IMR-90 (cell line): Measurements from ENCODE around the gene AAMP. TPM values are rescaled to one million over a fixed set of nuclear protein-coding genes. Genes with fewer than 3 reads are reported as not detected.
A peak's percentile ranks its signal among the peaks of the same experiment; 100 is the strongest.

ENCODE experiments used
- ATAC-seq: fragments of 200-7000 bp; cut with Tn5 transposase; 2 replicates; pipeline ENCODE4 v1.9.1; 2020; ENCODE audit warnings: low read depth, mild to moderate bottlenecking, moderate library complexity
- BruUV-seq: library from RNA; stranded (reverse); fragments of 400-500 nt; replicated peaks from 2 replicates; lab custom pipeline; 2021; lab: Mats Ljungman, UMichigan
- CTCF ChIA-PET: fragments of 300-600 bp; formaldehyde crosslinking; extraction: SDS; loops from one replicate; lab custom pipeline; 2021; ENCODE audit warnings: antibody characterized with exemption; lab: Yijun Ruan, JAX
- POLR2A ChIA-PET: fragments of 300-600 bp; sonication (Branson Sonifier 250); formaldehyde crosslinking; loops from one replicate; lab custom pipeline; 2022; ENCODE audit warnings: antibody characterized with exemption; ENCODE audit not compliant: unreplicated experiment; lab: Charles Lee
- DNase-seq: peaks from one replicate; pipeline ENCODE4 v3.0.0; 2013
- H2AFZ ChIP-seq: replicated peaks from 2 replicates; pipeline ENCODE3; 2013; ENCODE audit warnings: low read length, mild to moderate bottlenecking; ENCODE audit not compliant: poor library complexity
- H2AK5ac ChIP-seq: 2 replicates; pipeline ENCODE4 v1.6.1; 2013; ENCODE audit warnings: low read depth, low read length, inconsistent platforms
- H2AK9ac ChIP-seq: replicated peaks from 2 replicates; pipeline ENCODE3; 2013; ENCODE audit warnings: mild to moderate bottlenecking, low read depth, low read length, moderate library complexity; ENCODE audit not compliant: poor library complexity
- H2BK120ac ChIP-seq: 2 replicates; pipeline ENCODE4 v1.6.1; 2013; ENCODE audit warnings: low read depth, low read length, inconsistent platforms
- H2BK15ac ChIP-seq: 3 replicates; pipeline ENCODE4 v1.6.1; 2013; ENCODE audit warnings: low read depth, low read length, inconsistent platforms
- H2BK20ac ChIP-seq: 2 replicates; pipeline ENCODE4 v1.6.1; 2013; ENCODE audit warnings: low read depth, mild to moderate bottlenecking, inconsistent platforms, low read length, moderate library complexity
- H2BK5ac ChIP-seq: 2 replicates; pipeline ENCODE4 v1.6.1; 2013; ENCODE audit warnings: mild to moderate bottlenecking, low read depth, low read length, inconsistent platforms; ENCODE audit not compliant: poor library complexity, severe bottlenecking
- H3K14ac ChIP-seq: replicated peaks from 2 replicates; pipeline ENCODE4 v1.6.1; 2013; ENCODE audit warnings: low read depth, low read length, inconsistent platforms
- H3K18ac ChIP-seq: 2 replicates; pipeline ENCODE4 v1.6.1; 2013; ENCODE audit warnings: low read depth, low read length, control low read depth
- H3K23ac ChIP-seq: 2 replicates; pipeline ENCODE4 v1.6.1; 2013; ENCODE audit warnings: low read depth, low read length, inconsistent platforms
- H3K27ac ChIP-seq: 2 replicates; pipeline ENCODE4 v1.5.1; 2013; ENCODE audit warnings: mild to moderate bottlenecking, control low read depth, low read length; ENCODE audit not compliant: insufficient read depth
- H3K27me3 ChIP-seq: 2 replicates; pipeline ENCODE4 v1.6.1; 2013; ENCODE audit warnings: low read length; ENCODE audit not compliant: control insufficient read depth, insufficient read depth
- H3K36me3 ChIP-seq: 2 replicates; pipeline ENCODE4 v1.6.1; 2013; ENCODE audit warnings: low read length, mixed read lengths; ENCODE audit not compliant: control insufficient read depth, insufficient read depth
- H3K4ac ChIP-seq: 2 replicates; pipeline ENCODE4 v1.6.1; 2013; ENCODE audit warnings: low read depth, low read length, inconsistent platforms
- H3K4me1 ChIP-seq: 2 replicates; pipeline ENCODE4 v1.6.1; 2013; ENCODE audit warnings: low read length, mixed read lengths; ENCODE audit not compliant: control insufficient read depth, insufficient read depth
- H3K4me2 ChIP-seq: 2 replicates; pipeline ENCODE4 v1.6.1; 2013; ENCODE audit warnings: low read depth, mild to moderate bottlenecking, control low read depth, low read length, moderate library complexity
- H3K4me3 ChIP-seq: 2 replicates; pipeline ENCODE4 v1.5.1; 2013; ENCODE audit warnings: low read depth, mild to moderate bottlenecking, control low read depth, low read length, moderate library complexity; ENCODE audit not compliant: insufficient read depth
- H3K56ac ChIP-seq: 2 replicates; pipeline ENCODE4 v1.6.1; 2013; ENCODE audit warnings: low read length, inconsistent platforms; ENCODE audit not compliant: insufficient read depth; ENCODE audit errors: extremely low read depth
- H3K79me1 ChIP-seq, 2 experiments: 2 replicates each; pipeline ENCODE4 v1.6.1; 2013; ENCODE audit warnings: low read length in 2 of 2, inconsistent platforms in 1 of 2, low read depth in 1 of 2
- H3K9ac ChIP-seq: 2 replicates; pipeline ENCODE4 v1.6.1; 2013; ENCODE audit warnings: low read depth, low read length, control low read depth
- H3K9me1 ChIP-seq: 2 replicates; pipeline ENCODE4 v1.6.1; 2013; ENCODE audit warnings: low read length, inconsistent platforms; ENCODE audit not compliant: insufficient read depth
- H3K9me3 ChIP-seq: 2 replicates; pipeline ENCODE4 v1.6.1; 2013; ENCODE audit warnings: low read length; ENCODE audit not compliant: control insufficient read depth, insufficient read depth
- H4K20me1 ChIP-seq: 2 replicates; pipeline ENCODE4 v1.6.1; 2013; ENCODE audit warnings: low read length, inconsistent platforms; ENCODE audit not compliant: insufficient read depth
- H4K5ac ChIP-seq: 2 replicates; pipeline ENCODE4 v1.6.1; 2013; ENCODE audit warnings: mild to moderate bottlenecking, low read depth, low read length, control low read depth
- H4K8ac ChIP-seq, 2 experiments: 2 replicates each; pipeline ENCODE4 v1.6.1; 2013; ENCODE audit warnings: low read depth in 2 of 2, low read length in 2 of 2, control low read depth in 1 of 2, inconsistent platforms in 1 of 2
- H4K91ac ChIP-seq: 2 replicates; pipeline ENCODE4 v1.6.1; 2013; ENCODE audit warnings: low read depth, low read length, inconsistent platforms; ENCODE audit not compliant: insufficient read depth
- BHLHE40 ChIP-seq: fragments of 150-350 bp; IDR thresholded peaks from 2 replicates; pipeline ENCODE4 v1.6.1; 2016; ENCODE audit warnings: mild to moderate bottlenecking, low read depth, low read length
- CEBPB ChIP-seq: IDR thresholded peaks from 2 replicates; pipeline ENCODE4 v1.6.1; 2012; ENCODE audit warnings: low read depth, low read length, improper control_type of control experiment
- CHD1 ChIP-seq: IDR thresholded peaks from 2 replicates; pipeline ENCODE4 v1.6.1; 2012; ENCODE audit warnings: low read depth, low read length, improper control_type of control experiment
- CTCF ChIP-seq: conservative IDR thresholded peaks from 2 replicates; pipeline ENCODE4 v1.5.1; 2012; ENCODE audit warnings: mild to moderate bottlenecking, low read depth, low read length, improper control_type of control experiment
- FOS ChIP-seq: fragments of 150-350 bp; IDR thresholded peaks from 2 replicates; pipeline ENCODE4 v1.6.1; 2016; ENCODE audit warnings: low read depth, low read length
- MAFK ChIP-seq: IDR thresholded peaks from 2 replicates; pipeline ENCODE4 v1.6.1; 2012; ENCODE audit warnings: low read depth, low read length, improper control_type of control experiment
- MAZ ChIP-seq: IDR thresholded peaks from 2 replicates; pipeline ENCODE4 v1.6.1; 2012; ENCODE audit warnings: low read depth, mild to moderate bottlenecking, low read length, improper control_type of control experiment, moderate library complexity, borderline replicate concordance
- MXI1 ChIP-seq: IDR thresholded peaks from 2 replicates; pipeline ENCODE4 v1.6.1; 2012; ENCODE audit warnings: low read depth, mild to moderate bottlenecking, low read length, moderate library complexity, borderline replicate concordance
- NFE2L2 ChIP-seq: fragments of 150-350 bp; IDR thresholded peaks from 2 replicates; pipeline ENCODE4 v1.6.1; 2016; ENCODE audit warnings: low read depth, mild to moderate bottlenecking, low read length
- POLR2A ChIP-seq: IDR thresholded peaks from 2 replicates; pipeline ENCODE4 v1.6.1; 2012; ENCODE audit warnings: mild to moderate bottlenecking, low read depth, low read length
- RAD21 ChIP-seq: IDR thresholded peaks from 2 replicates; pipeline ENCODE4 v1.6.1; 2012; ENCODE audit warnings: low read length, improper control_type of control experiment
- RCOR1 ChIP-seq: IDR thresholded peaks from 2 replicates; pipeline ENCODE4 v1.6.1; 2012; ENCODE audit warnings: mild to moderate bottlenecking, low read length, improper control_type of control experiment; ENCODE audit not compliant: insufficient replicate concordance
- RFX5 ChIP-seq: IDR thresholded peaks from 2 replicates; pipeline ENCODE4 v1.8.0; 2012; ENCODE audit warnings: low read depth, mild to moderate bottlenecking, low read length, moderate library complexity
- SMC3 ChIP-seq: fragments of 150-350 bp; IDR thresholded peaks from 2 replicates; pipeline ENCODE4 v1.6.1; 2016; ENCODE audit warnings: low read depth, mild to moderate bottlenecking, antibody characterized with exemption, low read length, moderate library complexity
- USF2 ChIP-seq: fragments of 150-350 bp; IDR thresholded peaks from 2 replicates; pipeline ENCODE4 v1.6.1; 2017; ENCODE audit warnings: mild to moderate bottlenecking, antibody characterized with exemption, low read length, low read depth
- WGBS, 2 experiments: methylation state at CpG; one replicate each; pipeline versions ENCODE4 v1.1.5 to v1.1.7; 2013; ENCODE audit warnings: missing lambda C conversion rate in 2 of 2; ENCODE audit not compliant: insufficient read length in 1 of 2; ENCODE audit errors: extremely low coverage in 2 of 2; 5-methylcytosine and 5-hydroxymethylcytosine counted together
- dilution Hi-C: fragments of 300-500 bp; cut with HindIII; formaldehyde crosslinking; loops from one replicate; pipeline ENCODE4 v1.14.3; 2018; ENCODE audit warnings: low sequenced_read_pairs; ENCODE audit not compliant: unreplicated experiment
- in situ Hi-C: fragments of 300-500 bp; cut with MboI; formaldehyde crosslinking; loops from 3 replicates; pipeline ENCODE4 v1.14.3; 2019; ENCODE audit warnings: low sequenced_read_pairs, inconsistent platforms, mixed read lengths
- intact Hi-C: fragments of 100-400 bp; cut with micrococcal nuclease; formaldehyde crosslinking; loops from 2 replicates; pipeline ENCODE4 v1.10.0; 2022
- polyA plus RNA-seq, 3 experiments: library from polyadenylated mRNA; depleted of rRNA; stranded (reverse); fragments of >200 nt; gene quantifications; 2 replicates each; pipeline ENCODE4 v1.2.3, GENCODE V29; 2012; ENCODE audit warnings: low replicate concordance in 1 of 3
- total RNA-seq: library from RNA; depleted of rRNA; stranded (reverse); fragments of >200 nt; gene quantifications from 2 replicates; pipeline ENCODE4 v1.2.3, GENCODE V29; 2012

AAMP gene
- total and polyA plus RNA-seq, 2 of the 4 experiments (the other 2 are of a cell fraction) = 104 to 112 TPM

DNA sequence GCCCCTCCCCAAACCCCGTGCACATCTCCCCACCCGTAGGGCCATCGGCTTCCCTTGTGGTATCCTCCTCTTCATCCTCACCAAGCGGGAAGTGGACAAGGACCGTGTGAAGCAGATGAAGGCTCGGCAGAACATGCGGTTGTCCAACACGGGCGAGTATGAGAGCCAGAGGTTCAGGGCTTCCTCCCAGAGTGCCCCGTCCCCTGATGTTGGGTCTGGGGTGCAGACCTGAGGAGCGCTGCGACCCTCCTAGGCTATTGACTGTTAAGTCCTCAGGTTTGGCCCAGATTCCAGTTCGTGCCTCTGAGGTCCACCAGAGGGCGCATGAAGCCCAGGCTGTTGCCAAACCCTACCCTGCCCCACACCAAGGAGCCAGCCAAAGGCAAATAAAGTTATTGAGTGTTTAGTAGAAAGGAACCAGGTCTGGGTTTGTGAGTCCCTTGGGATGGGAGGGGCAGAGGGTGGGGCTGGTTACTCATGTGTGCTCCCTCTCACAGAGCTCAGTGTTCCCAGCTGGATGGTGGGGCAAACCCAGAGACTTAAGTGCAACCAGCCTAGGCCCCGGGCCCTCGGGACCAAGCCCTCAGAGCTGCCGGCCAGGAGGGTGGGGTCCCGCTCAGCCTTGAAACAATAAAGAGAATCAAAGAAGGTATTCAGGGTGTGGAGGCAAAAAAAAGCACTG, 2.7 kb upstream of the AAMP start:
- H2BK5ac ChIP-seq = no peak overlapping the region
- H3K14ac ChIP-seq = no peak overlapping the region
- H3K36me3 ChIP-seq = peaks cover 41% of the 10 kb centered on the region
- no peak overlapping the region for H3K18ac ChIP-seq
- H3K4me2 ChIP-seq = no peak overlapping the region
- POLR2A ChIA-PET = interaction anchor here (0.6 to 1.1 kb wide), 2 partner anchors 10 to 14 kb away, joined by 3 to 4 read pairs; no protein-coding TSS in a partner anchor
- H4K8ac ChIP-seq = 0 out of 4 replicates have a peak overlapping the region, but pooled peaks of 1 of the 2 experiments have one; percentile 22
- intact Hi-C loops (loop anchor here (1.0 to 10.0 kb wide), 4 partner anchors 14 to 292 kb away; partner anchors contain the start of genes CATIP, CNOT9 and USP37), in situ Hi-C loops (loop anchor here (10.0 kb wide), 1 partner anchor 122 kb away; the partner anchor contains the start of gene CTDSP1), dilution Hi-C loops (no loop called here)
- no peak overlapping the region for H2BK15ac ChIP-seq
- H3K79me1 ChIP-seq = peaks cover 20 to 69% of the 10 kb centered on the region in 2 experiments
- no peak overlapping the region for H3K56ac ChIP-seq
- H3K27me3 ChIP-seq = no peaks in the 10 kb centered on the region
- H2AFZ ChIP-seq = peak overlapping the region; percentile 39
- peak; percentile 84 for DNase-seq
- peak overlapping the region; percentile 68 for H3K4ac ChIP-seq
- 0 out of 2 replicates have a peak overlapping the region, but pooled peaks have one; percentile 36 for H2AK5ac ChIP-seq
- WGBS, 2 experiments = 49% methylated on average over 7 of the region's 18 CpGs; no CpG with 5 or more reads in 1 of the 2 experiments
- no peak overlapping the region for H3K23ac ChIP-seq
- BruUV-seq = no TSS peak
- H4K91ac ChIP-seq = no peak overlapping the region
- peak; percentile 13 for ATAC-seq
- H2BK20ac ChIP-seq = no peak overlapping the region
- H4K20me1 ChIP-seq = peaks cover 9% of the 10 kb centered on the region; the same call in 1 of the 2 replicates
- H3K9me3 ChIP-seq = no peaks in the 10 kb centered on the region
- H3K27ac ChIP-seq = peak overlapping the region; percentile 8; the same call in 1 of the 2 replicates
- no peak overlapping the region for H3K4me3 ChIP-seq
- H3K9ac ChIP-seq = no peak overlapping the region
- no peak overlapping the region for H2BK120ac ChIP-seq
- H4K5ac ChIP-seq = no peak overlapping the region
- H3K4me1 ChIP-seq = peaks cover 10% of the 10 kb centered on the region
- CTCF ChIA-PET = interaction anchor here (0.8 to 3.9 kb wide), 4 partner anchors 12 to 170 kb away, joined by 3 to 24 read pairs (median 4); partner anchors contain the start of genes CATIP and TMBIM1
- 0 out of 2 replicates have a peak, but pooled peaks cover 3% of the 10 kb centered on the region for H3K9me1 ChIP-seq
- H2AK9ac ChIP-seq = peak overlapping the region; percentile 0
- no peak for TF ChIP-seq RCOR1
- TF ChIP-seq POLR2A = peak; percentile 40; the same call in 1 of the 2 replicates
- peak; percentile 75 for TF ChIP-seq MAZ
- no peak for TF ChIP-seq MAFK
- peak; percentile 89 for TF ChIP-seq CTCF
- TF ChIP-seq NFE2L2 = no peak
- peak; percentile 93 for TF ChIP-seq SMC3
- TF ChIP-seq CEBPB = peak; percentile 59
- TF ChIP-seq BHLHE40 = no peak
- no peak for TF ChIP-seq FOS
- TF ChIP-seq MXI1 = 0 out of 2 replicates have a peak, but pooled peaks have one; percentile 31
- TF ChIP-seq CHD1 = no peak
- no peak for TF ChIP-seq RFX5
- peak; percentile 93 for TF ChIP-seq RAD21
- no peak for TF ChIP-seq USF2
